ENCODE measurements around the gene TRIM9.

DNA sequence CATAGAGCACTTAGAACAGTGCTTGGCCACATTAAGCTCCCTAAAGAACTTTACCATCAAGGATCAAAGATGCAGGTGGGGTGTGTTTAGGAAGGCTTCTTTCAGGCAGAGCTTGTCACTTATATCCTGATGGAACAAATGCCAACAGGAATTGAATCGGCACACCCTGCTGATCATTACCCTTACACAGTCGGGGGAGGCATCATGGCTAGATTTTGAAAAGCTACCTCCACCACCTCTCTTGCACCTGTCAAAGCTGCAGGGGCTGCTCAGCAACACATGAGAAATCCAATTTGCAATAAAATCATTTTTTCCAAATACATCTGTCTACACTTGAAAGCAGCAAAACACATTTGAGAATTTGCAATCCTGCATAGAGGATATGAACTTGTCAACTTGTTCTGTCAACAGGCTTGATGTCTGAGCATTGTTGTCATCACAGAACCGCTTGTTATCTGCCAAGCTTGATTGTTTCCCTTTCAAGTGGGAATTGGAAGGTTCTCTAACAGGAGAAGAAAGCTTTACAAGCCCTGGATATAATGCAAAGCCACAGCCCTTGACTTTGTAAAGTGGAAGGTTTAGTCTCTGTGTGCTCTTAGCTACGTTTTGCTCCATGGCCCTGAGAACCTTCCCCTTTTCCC is 24.6 kb upstream of the TRIM9 start:
- TF ChIP-seq POLR2A (IDR thresholded peaks at IDR 0.05) = no peak
- TF ChIP-seq, protein P1, sequence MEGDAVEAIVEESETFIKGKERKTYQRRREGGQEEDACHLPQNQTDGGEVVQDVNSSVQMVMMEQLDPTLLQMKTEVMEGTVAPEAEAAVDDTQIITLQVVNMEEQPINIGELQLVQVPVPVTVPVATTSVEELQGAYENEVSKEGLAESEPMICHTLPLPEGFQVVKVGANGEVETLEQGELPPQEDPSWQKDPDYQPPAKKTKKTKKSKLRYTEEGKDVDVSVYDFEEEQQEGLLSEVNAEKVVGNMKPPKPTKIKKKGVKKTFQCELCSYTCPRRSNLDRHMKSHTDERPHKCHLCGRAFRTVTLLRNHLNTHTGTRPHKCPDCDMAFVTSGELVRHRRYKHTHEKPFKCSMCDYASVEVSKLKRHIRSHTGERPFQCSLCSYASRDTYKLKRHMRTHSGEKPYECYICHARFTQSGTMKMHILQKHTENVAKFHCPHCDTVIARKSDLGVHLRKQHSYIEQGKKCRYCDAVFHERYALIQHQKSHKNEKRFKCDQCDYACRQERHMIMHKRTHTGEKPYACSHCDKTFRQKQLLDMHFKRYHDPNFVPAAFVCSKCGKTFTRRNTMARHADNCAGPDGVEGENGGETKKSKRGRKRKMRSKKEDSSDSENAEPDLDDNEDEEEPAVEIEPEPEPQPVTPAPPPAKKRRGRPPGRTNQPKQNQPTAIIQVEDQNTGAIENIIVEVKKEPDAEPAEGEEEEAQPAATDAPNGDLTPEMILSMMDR (IDR thresholded peaks at IDR 0.05) = no peak
